DMS53 (cell line): ENCODE measurements around the gene TIMM44.

Source experiments
- DNase-seq: peaks from one replicate; lab custom pipeline; 2025; lab: John Stamatoyannopoulos, UW

The TIMM44 gene

GRCh38 chr19:7944177-7944761 is 803 bp upstream of the TIMM44 start:
- DNase-seq: peak; percentile 92

GRCh38 chr19:7942981-7943443 is 454 bp downstream of the TIMM44 start:
- peak; percentile 57 for DNase-seq

- DNase-seq: no peak
These were observed 1.4 kb downstream of the TIMM44 start for GRCh38 chr19:7941895-7942596.

GRCh38 chr19:7940841-7941240 is 2.6 kb downstream of the TIMM44 start:
- DNase-seq: no peak

GRCh38 chr19:7934766-7935165 is 8.7 kb downstream of the TIMM44 start:
- DNase-seq: no peak

- DNase-seq: no peak
These were observed 9.4 kb downstream of the TIMM44 start for GRCh38 chr19:7933828-7934725.

- no peak for DNase-seq
These were observed 10.1 kb downstream of the TIMM44 start for GRCh38 chr19:7933411-7933810.

- DNase-seq: no peak
These were observed 10.6 kb downstream of the TIMM44 start for GRCh38 chr19:7932930-7933300.

- no peak for DNase-seq
These were observed 11.1 kb downstream of the TIMM44 start for GRCh38 chr19:7932276-7932929.

GRCh38 chr19:7931221-7932061 is 12.0 kb downstream of the TIMM44 start:
- DNase-seq: no peak

GRCh38 chr19:7930765-7931164 is 12.7 kb downstream of the TIMM44 start:
- DNase-seq: no peak

- peak; percentile 50 for DNase-seq
These were observed 13.4 kb downstream of the TIMM44 start for GRCh38 chr19:7930030-7930429.

- DNase-seq: peak; percentile 74
These were observed 14.4 kb downstream of the TIMM44 start for GRCh38 chr19:7928741-7929701.

GRCh38 chr19:7928334-7928706 is 15.1 kb downstream of the TIMM44 start:
- DNase-seq: no peak

- no peak for DNase-seq
These were observed 15.7 kb downstream of the TIMM44 start for GRCh38 chr19:7927605-7928333.

- DNase-seq: peak; percentile 59
These were observed 16.5 kb downstream of the TIMM44 start for GRCh38 chr19:7926727-7927604.

- peak; percentile 79 for DNase-seq
These were observed 17.3 kb downstream of the TIMM44 start, which contains the start of gene CTXN1 for GRCh38 chr19:7926021-7926726. TSS of gene CTXN1 (minus strand) at chr19:7926135. CDS start at chr19:7925538, 597 bp downstream.
